NCI-H1930 (cell line): Measurements from ENCODE around the gene ITGA7.
A peak's percentile ranks its signal among the peaks of the same experiment; 100 is the strongest.

Experiments
- DNase-seq, 2 experiments: peaks; one replicate each; lab custom pipeline; 2025; lab: John Stamatoyannopoulos, UW

Gene ITGA7

GRCh38 chr12:55736076-55736475, 28.4 kb upstream of the ITGA7 start:
- no peak for DNase-seq

- no peak for DNase-seq
Observed at GRCh38 chr12:55734595-55734994, 26.9 kb upstream of the ITGA7 start.

- no peak for DNase-seq
Observed at GRCh38 chr12:55733858-55734257, 26.2 kb upstream of the ITGA7 start.

- no peak for DNase-seq
Observed at GRCh38 chr12:55733021-55733555, 25.4 kb upstream of the ITGA7 start.

- DNase-seq = no peak
Observed at GRCh38 chr12:55732288-55732687, 24.6 kb upstream of the ITGA7 start.

GRCh38 chr12:55729819-55730818, 22.4 kb upstream of the ITGA7 start:
- no peak for DNase-seq

DNA sequence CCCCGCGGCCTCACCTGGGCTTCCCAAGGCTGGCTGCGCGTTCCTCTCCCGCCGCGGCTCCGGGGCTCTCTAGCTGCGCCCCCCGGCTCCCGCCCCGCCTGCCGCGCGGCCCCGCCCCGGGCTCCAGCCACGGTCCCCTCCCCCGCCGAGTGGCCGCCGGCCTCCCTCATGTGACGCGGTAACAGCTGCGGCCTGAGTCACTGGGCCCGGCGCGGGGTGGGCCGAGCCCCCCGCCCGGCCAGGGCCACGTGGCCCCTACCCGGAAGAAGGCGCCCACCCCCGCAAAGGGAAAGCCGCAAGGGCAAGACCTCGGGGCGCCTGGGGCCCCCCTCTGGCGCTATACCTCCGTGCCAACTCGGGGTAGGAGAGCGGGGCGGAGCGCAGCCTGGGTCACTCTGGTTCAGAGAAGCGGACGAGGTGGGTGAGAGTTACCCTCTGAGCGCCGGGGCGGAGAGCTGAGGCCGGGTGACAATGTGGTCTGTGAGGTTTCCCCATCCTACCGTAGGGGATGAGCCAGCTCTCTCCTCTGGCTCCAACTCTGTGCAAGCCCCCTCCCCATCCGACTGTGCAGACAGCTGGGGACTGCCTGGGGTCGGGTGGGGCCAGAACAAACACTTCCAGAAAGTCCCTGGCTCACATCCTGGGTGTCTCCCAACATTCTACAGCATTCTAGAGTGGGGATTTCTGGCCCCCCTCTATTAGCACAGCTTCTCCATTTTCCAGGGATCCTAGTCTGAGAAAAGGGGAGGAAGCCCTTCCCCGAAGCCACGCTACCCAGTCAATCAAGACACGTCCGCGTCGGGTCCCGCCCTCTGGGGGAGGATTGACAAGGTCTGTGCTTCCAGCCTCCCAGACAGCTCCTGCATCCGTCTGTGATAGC, 21.5 kb upstream of the ITGA7 start, which contains the start of gene CD63:
Gene CD63, minus strand, starts transcription at position 71 of the 880 bp plus-strand sequence. CDS start 668 bp downstream, outside the sequence.
- peak; percentile 42 to 67 for DNase-seq

DNA sequence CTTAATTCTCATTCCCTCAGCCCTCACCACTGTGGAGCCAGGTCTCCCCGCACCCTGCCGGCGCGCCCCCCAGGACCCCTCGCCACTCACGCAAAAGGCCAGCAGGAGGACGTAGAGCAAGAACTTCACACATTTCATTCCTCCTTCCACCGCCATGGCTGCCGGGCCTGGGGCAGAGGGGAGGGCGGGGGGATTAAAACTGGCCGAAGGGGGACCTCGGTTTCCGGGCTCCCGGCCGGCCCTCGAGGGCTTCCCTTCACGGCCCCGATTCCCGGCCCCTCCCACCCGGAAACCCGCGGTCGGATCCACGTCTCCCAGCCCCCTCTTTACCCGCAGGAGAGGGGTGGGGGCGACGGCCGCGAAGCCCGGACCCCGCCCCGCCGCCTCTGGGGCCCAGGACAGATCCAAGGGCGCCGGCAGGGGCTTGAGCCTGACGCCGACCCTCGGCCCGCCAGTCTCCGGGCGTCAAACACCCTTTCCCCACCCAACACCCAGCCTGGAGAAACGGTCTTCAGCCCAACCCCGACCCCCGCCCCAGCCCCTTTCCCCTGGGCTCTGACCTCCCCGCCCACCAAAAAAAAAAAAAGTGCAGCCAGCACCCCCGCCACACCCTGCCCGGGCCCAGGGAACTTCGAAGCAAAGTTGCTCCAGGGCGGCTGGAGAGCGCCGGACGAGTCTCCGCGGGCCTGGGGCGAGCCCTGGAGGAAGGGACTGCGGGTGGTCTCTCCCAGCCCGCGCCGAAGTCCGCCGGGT, 20.7 kb upstream of the ITGA7 start:
- no peak for DNase-seq

DNA sequence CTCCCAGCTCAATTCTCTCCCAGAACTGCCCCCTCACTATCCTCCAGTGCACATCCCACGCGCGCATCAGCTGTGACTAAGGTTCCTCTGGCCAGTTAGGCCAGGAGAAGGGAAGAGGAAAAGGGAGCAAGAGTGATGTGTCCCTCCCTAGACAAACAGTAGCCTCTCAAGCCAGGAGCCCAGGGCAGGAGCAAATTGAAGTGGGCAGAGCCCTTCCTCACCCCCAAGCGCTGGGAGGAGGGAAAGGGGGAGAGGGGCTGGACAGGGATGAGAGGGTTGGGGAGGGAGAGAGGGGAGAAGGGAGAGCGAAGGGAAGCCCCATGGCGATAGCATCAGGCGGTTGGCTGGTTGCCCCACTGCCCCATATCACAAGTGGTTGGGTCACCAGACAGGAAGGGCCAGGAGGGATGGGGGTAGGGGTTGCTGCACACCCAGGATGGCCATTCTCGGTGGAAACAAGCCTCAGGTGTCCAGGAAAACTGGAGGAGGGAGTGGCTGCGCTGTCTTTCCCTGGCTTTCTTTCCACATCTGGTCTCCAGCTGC, 20.0 kb upstream of the ITGA7 start:
- DNase-seq = no peak

DNA sequence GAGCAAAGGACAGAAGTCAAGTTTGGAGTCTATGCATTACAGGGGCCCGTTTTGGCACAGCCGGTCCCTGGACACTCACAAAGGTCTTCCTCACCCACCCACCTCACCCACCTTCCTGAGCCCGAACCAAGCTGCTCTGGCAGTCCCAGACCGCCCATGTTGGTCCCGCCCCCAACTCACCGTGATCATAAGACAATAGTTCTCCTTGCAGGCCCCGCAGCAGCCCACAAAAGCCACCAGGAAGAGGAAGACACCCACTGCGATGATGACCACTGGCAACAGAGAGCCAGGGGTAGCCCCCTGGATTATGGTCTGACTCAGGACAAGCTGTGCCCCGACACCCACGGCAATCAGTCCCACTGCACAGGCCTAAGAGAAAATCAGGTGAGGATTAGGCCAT, 19.3 kb upstream of the ITGA7 start:
- no peak for DNase-seq

DNA sequence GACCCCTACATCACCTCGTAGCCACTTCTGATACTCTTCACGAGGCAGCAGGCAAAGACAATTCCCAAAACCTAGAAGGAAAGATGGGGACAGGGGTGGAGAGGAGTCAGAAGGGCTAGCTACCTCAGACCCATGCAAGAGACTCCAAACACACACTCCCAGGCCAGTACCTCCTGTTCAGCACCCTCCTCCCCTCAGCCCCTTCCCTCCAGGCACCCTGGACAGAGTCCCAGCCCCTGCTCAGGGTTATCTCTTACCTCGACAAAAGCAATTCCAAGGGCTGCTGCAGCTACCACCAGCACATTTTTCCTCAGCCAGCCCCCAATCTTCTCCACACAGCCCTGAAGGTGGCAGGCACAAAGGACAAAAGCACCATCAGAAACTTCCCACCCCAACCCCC, 17.9 kb upstream of the ITGA7 start:
- no peak for DNase-seq

DNA sequence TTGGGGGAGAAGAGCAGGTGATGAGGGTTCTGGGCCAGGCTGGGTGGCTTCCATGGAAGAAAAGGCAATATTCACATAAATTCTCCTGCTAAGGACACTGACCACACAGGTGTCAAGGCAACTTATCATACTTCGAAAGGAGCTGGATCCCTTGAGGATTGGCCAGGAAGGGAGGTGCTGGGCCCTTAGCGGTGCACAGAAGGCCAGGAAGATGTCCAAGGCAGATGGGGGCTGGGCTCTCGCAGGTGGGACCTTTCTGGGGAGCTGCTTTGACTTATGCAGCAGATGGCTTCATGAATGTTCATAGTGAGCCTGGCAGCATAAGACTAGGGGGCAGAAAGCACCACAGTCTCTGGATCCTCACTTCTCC, 17.2 kb upstream of the ITGA7 start:
- no peak for DNase-seq

DNA sequence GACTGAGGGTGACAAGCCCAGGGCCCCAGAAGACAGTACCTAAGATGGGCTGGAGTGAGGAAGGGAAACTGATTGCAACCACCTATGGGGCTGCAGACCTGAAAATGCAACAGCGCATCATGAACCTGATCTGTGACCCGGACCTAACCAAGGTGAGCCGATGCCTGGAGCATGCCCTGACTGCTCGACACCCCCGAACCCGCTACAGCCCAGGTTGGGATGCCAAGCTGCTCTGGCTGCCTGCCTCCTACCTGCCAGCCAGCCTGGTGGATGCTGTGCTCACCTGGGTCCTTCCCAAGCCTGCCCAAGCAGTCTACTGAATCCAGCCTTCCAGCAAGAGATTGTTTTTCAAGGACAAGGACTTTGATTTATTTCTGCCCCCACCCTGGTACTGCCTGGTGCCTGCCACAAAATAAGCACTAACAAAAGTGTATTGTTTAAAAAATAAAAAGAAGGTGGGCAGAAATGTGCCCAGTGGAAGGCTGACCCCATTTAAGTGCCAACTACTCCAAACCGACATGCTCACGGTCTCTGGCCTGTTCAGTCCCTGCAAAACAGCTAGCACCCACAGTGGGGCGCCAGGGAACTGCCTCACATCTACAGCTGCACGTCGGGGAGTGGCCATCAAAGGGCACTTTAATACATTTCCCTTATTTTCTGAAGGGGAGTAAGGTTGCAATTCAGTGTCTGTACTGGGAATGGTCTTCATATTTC, 16.7 kb upstream of the ITGA7 start:
- peak in 1 of 2 experiments; percentile 26 for DNase-seq

- DNase-seq = no peak
Observed at GRCh38 chr12:55723516-55724225, 16.0 kb upstream of the ITGA7 start.

DNA sequence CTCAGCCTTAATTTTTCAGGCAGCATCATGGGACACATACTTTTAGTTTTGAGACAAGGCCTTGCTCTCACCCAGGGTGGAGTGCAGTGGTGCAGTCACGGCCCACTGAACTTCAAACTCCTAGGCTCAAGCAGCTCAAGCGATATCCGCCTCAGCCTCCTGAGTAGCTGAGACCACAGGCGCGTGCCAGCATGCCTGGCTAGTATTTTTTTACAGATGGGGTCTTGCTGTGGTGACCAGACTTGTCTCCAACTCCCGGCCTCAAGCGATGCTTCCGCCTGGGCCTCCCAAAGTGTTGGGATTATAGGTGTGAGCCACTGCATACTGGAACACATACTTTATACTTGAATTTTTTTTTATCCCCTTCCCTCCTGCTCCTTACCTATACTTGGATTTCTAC, 15.2 kb upstream of the ITGA7 start:
- DNase-seq = no peak

DNA sequence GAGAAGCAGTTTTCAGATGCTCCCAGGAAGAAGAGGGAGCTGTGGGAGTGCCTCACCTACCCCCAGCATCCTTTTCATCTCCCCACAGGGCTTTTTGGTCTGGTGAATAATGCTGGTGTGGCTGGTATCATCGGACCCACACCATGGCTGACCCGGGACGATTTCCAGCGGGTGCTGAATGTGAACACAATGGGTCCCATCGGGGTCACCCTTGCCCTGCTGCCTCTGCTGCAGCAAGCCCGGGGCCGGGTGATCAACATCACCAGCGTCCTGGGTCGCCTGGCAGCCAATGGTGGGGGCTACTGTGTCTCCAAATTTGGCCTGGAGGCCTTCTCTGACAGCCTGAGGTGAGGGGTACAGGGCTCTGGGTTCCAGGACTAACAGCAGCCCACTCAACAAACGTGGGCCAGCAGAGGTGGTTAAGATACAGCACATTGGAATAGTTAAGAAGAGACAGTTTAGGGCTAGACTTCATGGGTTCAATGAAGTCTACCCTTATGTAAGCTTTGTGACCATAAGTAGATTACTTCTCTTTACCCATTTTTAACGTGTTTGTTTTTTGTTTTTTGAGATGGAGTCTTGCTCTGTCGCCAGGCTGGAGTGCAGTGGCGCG, 14.0 kb upstream of the ITGA7 start:
- no peak for DNase-seq

GRCh38 chr12:55720894-55721444, 13.3 kb upstream of the ITGA7 start:
- DNase-seq = no peak

- DNase-seq = no peak
Observed at GRCh38 chr12:55720071-55720564, 12.4 kb upstream of the ITGA7 start, which contains the start of gene RDH5. RDH5 (plus strand) TSS chr12:55720393; CDS start chr12:55721185, 792 bp downstream.

GRCh38 chr12:55719371-55719770, 11.7 kb upstream of the ITGA7 start:
- no peak for DNase-seq
